GM18499 (cell line): ENCODE results near the gene ARHGAP26.

Experiments used
- ATAC-seq: cut with Tn5 transposase; IDR thresholded peaks from one replicate; pipeline ENCODE4 v1.9.1; 2021; ENCODE audit warnings: moderate number of reproducible peaks; ENCODE audit not compliant: insufficient read depth, unreplicated experiment

The ARHGAP26 gene

DNA sequence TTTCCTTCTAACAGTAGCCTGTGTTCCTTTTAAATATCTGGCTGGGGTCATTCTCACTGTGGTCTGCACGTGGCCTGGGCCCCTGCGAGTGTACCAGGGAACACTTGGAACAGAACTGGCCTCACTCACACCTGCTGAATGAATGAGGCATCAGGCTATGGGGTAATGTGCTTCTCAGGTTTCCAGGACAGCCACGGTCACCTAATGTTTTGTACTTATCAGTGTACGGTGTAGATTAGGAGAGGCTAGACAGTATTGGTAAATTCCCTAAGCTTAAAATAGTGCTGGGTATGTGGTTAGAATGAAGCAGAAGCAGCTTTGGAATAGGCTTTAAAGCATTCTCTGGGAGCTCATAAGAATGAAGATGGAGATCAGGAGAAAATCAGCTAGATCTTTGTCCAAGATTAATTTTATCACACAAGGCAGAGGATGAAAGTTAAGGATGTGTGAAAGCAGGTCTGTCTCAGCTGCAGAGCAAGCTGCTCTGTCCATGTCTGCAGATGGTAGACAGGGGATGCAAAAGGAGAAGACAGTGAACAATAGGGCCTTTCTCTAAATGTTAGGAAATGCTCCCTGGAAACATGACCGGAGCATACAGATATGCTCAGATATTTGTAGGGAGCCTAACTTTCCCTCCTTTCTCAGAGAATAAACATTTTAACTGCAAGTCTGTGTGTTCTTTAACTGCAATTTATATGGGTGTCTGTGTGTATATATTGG lies 365.8 kb downstream of the ARHGAP26 start:
- ATAC-seq = no peak

DNA sequence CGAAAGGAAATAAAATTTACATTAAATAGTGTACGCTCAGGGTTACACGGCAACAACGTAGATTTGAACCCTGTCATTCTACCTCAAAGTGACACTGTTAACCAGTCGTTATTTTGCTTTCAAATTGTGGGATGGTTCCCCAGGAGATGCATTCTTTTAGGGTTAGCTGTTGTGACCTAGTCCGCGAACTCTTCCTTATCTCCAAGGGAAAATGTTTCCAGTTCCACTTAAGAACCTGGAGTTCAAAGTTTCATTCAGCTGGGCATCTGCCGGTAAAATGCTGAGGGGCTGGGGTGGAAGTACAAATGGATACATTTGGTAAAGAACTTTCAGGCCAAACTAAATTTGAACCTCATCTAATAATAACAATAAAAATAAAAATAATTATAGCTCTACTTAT lies 368.7 kb downstream of the ARHGAP26 start:
- ATAC-seq = no peak

DNA sequence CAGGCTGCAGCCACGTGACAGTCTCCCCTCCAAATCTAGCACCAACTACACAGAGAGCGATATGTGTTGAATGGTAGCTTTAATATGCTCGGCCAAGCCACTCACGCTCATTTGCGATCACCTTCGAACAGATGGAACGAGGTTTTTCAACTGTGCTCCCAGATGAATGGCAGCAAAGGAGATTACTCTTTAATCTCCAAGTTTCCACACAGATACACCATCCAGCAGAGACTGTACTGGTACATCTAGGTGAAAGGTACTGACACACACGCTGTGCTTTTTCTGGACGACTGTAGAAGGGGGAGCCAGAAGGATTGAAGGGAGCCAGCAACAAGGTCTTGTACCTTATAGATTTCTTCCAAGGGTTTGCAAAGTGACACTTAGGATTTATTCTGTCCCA lies 369.4 kb downstream of the ARHGAP26 start:
- no peak for ATAC-seq

DNA sequence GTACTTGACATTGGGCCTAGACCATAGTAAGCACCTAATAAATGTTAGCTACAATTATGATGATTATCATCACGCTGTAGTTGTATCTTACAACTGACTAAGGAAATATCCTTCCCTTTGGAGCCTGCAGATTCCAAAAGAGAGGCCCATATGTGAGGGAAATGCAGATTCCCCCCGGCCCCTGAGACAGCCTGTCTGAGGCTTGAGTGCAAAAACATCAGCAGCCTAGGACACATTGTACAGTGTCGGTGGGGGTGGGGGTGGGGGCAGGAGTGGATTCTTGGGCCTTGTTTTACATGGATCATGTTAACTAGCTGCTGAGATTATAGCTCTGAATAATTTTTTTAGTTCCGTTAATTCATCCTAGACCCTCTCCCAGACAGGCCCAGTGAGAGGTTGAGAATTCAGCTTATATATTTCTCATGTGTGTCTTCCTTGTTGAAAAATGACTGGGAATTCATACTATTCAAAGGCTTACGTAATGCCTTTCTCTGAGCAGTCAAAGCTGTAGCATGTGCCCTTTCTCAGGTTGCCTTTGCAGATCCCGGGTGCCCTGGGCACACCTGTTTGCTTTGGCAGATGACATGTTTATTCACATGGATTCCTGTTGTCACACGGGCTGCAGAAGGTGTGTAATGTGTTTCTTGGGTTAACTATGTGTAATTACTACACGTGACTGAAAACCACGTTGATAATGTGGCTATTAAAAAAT lies 370.5 kb downstream of the ARHGAP26 start:
- no peak for ATAC-seq

DNA sequence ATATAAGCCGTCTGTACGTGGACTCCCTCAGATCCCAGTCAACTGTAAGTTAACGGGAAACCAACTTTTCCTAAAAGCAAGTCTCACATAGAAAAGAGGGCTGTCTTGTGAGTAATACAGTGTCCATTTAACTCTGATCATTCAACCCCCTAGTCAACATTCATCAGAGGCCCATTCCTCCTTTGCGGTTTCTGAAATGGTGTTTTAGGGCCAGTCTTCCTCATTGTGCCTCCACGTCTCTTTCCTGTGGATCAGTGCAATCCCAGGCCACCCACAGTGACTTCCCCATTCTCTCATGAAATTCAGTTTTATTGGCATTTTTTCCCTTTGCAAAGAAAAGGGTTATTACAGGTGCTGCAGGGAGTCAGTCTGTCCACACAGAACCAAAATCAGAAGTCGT lies 371.5 kb downstream of the ARHGAP26 start:
- ATAC-seq = no peak

DNA sequence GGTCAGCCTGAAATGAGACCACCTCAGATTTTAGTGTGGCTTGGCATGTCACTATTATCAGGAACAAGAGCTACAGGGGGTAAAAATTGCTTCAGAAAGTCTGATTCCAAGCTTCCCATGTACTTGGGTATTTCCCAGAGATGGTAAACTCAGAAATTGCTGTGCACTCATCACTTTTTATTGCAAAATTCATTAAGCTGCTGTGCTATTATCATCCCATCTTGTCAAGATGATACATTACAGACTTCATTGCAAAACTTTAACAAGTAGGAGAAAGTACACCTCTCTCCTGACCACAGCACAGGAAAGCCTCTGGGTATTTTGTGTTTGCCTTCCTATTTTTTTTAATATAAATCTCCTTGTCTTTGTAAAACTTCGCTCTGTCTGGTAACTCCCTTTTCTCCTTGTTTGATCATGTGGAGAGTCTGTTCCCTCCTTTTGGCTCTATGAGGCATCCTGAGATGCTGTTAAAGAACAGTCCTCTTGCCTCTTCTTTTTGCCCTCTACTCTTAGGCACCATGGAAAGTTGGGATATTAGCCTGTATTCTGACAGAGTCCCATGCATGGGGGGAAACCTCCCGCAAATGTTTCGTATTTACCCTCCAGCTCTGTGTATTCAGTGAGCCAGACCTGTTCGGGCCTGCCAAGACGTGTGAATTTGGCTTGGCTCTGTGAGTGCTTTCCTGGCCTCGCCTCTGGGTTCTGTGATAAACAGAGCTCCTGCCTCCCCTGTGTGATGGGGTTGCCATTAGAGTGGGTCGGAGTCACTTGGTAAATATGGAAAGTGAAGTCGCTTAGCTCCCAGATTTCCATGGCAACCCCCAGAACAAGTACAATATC lies 372.6 kb downstream of the ARHGAP26 start:
- no peak for ATAC-seq

DNA sequence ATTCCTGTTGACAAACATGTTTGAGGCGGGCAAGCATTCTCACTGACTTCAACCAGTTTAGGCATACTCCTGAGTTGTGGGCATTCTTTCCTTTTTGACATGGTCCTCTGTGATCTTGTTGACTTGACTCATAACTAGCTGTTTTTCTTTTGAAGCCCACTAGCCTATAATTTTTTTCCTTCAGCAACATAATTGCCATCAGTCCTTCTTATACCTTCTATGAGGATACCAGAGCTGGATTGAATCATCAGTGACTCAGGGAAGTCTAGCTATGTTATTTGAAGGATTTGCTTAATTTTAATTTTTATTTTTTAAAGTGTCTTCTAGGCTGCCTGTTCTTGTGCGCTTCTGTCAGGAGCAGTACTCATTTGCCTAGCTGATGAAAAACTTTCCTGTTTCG lies 373.8 kb downstream of the ARHGAP26 start:
- no peak for ATAC-seq

DNA sequence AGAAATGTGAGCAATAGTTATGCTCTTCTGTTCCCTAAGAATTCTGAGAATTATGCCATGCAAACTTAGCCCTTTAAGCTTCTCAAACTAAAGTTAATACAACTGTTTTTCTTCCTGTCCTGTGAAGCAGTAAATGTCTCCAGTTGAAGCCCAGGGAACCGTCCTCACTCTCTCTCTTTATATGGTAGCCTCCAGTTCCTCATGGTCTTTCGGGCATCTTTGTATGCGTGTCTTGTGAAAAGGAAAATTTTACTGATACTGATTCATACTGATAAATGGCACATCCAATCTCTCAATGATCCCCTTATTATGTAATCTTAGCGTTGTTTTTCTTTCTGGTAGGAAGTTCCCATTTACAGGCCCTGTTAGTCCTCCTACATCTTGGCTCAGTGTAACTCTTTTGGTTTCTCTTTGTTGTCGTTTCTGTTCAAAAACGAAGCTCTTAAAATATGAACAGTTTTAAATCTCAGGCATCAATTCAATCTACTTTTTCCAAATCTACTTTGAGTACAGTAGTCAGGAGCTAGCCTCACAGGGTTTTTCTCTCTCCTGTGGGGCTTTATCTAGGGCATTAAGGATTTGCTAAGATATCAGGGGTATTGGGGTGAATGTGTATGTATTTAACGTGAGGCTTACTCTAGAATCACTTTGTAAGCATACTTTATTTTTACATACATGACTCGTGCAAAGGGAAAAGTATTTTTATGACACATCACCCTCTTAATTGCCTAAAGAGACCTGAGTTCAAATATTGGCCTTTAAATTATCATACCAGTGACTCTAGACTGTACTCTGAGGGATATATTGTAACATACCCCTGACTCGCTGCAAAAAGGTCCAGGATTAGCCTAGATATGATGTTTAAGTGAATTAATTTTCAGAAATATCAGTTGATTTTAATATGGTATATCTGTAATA lies 375.3 kb downstream of the ARHGAP26 start:
- no peak for ATAC-seq

DNA sequence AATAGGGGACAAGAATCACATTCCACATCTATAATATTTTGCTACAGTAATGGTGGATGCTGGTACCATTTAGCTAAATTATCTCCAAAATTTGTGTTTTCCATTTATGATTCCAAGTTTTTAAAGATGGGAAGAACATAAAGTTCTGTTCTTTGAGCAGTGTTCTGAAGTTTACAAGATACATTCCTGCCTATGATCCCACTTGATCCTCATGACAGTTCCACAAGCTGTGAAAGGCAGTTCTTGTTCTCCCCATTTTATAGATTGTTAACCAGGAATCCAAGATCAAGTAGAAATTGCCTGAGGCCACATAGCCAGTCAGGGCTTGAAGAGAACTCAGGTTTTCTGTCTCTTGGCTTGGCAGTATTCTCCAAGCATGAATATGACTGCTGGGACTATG lies 376.0 kb downstream of the ARHGAP26 start:
- ATAC-seq = no peak

DNA sequence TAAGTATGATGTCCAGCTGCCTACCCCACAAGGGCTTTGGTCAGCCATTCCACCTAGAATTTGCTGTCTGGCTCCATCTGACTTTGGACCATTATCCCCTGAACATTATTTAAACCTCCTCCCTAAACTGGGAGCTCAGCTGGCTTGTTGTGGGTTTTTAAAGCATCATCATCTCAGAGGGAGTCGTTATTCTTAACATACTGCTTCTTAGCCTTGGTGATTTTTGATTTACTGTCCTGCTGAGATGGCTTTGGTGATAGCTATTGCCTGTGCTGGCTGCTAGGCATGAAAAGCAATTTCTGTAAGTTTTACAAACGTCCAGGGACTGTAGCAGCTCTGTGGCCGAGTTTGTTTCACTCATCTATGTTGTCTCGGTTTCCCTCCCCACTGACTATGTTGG lies 377.2 kb downstream of the ARHGAP26 start:
- ATAC-seq = no peak

DNA sequence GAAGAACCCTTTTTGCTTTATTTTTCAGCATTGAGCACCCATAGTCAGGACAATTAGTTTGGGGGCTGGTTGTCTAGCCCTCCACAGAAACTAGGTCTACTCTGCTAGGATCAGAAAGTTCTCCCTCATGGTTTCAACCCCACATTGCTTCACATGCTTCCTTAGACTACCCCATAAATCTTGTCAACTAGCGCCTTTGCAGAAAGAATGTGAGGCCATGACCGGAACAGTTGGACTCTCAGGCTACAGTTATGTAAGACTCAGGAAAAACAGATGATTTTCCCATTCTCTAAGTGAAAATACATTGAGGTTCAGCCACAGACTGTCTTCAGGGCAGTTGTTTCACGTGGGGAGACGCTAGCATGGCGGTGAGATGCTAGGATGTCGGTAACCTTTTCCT lies 377.7 kb downstream of the ARHGAP26 start:
- ATAC-seq = no peak

DNA sequence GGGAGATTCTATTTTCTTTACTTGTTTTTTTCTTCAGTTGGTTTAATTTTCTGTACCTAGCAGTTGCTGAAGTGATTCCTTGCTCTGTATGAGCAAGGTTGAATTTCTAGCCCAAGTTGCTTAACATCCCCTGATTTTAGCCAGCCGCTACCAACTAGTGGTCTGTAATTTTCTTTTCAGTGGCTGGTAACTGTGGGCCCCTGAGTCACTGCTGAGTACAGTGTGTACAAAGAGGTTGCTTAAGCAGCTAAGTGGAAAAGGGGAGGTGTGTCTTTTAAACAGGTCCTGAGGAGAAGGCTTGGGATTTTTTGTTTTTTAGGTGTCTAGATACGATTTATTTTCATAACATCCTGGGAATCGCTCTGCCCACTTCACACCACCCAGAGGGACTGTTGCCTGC lies 378.6 kb downstream of the ARHGAP26 start:
- ATAC-seq = no peak

DNA sequence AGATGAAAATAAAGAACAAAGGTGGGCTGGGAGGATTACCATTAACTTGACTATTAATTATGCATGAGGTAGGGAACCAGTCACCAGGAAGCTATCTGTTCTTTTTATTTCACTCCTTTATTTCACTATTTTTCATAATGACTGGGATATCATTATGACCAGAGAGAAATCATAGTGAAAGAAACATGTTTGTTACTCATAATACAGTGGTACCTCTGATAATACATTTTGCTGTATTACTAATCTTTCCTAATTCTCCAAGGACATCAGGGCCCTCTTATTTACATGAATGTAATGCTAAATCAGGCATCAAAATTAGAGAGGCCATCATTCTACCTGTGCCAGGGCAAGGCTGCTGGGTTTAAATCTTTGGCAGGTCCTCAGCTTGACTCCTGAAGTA lies 379.6 kb downstream of the ARHGAP26 start:
- no peak for ATAC-seq

DNA sequence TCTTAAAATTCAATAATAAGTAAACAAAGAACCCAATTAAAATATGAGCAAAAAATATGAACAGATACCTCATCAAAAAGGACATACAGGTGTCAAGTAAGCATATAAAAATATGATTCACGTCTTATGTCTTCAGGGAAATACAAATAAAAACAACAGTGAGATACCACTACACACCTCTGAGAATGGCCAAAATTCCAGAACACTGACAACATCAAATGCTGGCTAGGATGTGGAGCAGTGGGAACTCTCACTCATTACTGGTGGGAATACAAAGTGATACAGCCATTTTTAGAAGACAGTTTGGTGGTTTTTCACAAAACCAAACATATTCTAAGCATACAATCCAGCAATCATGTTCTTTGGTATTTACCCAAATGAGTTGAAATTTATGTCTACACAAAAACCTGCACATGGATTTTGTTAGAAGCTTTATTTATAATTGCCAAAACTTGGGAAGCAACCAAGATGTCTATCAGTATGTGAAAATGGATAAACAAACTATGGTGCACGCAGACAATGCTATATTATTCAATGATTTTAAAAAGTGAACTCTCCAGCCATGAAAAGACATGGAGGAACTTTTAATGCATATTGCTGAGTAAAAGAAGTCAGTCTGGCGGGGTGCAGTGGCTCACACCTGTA lies 381.0 kb downstream of the ARHGAP26 start:
- ATAC-seq = no peak

DNA sequence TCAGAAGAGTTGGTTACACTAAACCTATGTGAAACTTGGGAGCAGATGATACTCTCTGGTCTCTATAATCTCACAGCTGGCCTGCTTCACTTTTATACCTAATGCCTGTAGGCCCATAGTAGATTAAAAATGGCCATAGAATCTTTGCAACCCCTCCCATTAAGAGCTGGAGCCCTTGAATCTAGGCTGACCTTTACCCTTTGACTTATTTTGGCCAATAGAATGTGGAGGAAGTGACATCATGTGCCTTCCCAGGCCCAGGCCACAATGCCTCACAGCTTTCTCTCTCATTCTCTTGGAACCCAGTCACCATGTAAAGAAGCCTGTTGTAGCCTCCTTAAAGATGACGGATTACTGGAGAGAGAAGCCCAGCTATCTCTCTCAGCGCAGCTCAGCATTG lies 382.3 kb downstream of the ARHGAP26 start:
- no peak for ATAC-seq

DNA sequence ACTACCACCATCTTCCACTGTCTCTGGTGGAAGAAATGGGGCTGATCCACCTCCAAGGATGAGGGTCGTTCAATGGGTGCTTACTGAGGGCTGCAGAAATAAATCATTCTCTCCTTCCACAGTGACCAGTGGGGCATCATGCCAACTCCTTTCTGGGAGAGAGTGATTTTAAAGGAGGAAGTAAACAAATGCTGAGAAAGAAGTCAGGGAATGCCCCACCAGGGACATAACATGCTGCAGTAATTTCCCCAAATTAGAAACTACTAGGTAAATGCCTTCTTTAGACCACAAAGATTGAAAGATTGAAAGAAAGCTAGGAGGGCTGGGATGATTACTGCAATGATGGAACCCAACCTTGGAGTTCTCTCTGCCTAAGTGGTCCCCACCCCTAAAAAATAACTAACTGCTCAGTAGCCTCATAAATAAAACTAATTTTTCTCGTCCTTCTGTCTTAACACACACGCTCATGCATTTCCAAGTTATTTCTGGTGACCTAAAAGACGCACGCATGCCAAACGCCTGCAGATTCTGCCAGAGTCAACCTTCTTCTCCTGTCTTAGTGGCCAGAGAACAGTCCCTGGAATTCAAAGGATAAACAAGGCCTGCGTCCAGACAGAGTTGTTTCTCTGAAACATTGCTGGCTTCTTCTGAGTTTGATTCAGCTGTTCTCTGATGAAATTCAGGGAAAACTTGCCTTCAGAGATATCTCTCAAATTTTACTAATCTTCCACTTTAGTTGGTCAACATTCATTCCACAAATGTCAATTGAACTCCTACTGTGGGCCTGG lies 383.3 kb downstream of the ARHGAP26 start:
- ATAC-seq = no peak

DNA sequence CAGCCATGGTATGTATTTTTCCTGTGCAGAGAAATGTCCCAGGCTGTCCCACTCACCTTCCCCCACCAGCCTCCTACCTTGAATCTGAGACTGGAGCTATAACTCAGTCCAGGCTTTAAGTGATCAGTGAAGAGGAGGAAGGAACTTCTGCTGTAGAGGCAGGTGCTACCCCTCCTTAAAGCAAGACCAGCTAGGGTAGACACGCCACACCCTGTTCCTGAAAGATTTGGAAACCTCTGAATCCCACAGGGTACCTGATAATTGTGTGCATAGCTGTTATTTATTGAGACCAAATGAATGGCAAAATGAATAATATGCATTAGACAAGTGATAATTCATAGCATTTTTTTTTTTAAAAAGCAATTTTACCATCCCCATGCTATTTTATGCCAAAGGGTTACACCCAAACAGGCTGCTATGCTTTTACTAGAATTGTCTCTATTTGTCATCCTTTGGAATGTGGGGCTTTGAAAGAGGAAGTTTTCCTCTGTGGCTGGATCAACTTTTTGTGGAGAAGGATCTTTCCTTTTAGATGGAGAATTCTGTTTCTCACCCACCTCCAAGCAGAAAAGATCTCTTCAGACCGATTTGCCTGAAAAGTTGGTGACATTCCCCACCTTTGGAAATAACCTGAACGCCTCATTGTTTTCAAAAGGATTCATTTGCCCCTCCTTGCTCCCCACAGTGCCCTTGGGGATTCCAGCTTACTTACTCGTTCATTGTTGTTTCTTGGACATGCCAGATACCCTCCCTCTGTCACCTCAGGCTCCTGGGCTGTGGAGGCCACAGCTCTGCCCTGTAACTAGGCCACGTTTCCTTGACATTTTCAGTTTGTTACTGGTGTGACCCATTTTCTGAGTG lies 384.6 kb downstream of the ARHGAP26 start:
- ATAC-seq = no peak

DNA sequence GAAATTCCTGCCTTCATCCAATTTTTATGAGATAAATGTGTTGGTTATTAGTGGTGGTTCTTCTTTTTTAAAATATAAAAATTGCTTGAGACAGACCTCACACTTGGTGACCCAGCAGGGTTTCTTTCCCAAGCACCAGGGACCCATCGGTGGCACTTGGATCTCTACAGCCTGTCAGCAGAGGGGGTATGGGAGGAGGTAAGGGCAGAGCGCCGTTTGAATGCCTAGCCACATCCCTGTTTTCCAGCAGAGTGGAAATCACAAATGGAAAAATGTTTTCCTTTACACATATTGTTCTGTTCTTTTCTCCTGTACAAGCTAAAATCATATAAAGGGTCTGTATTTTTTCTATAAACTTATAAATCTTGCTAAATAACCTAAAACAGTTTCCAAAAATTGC lies 385.3 kb downstream of the ARHGAP26 start:
- ATAC-seq = no peak
